GM21576 (cell line): ENCODE measurements around the gene MYH11.
"Not testable (repeated sequence)": the region's sequence is repeated elsewhere in the genome, so short reads cannot be mapped to it uniquely, and the experiment has no call there.

ENCODE experiments used
- ATAC-seq: cut with Tn5 transposase; IDR thresholded peaks from one replicate; pipeline ENCODE4 v1.9.1; 2021; ENCODE audit warnings: mild to moderate bottlenecking, moderate library complexity; ENCODE audit not compliant: unreplicated experiment

MYH11 gene

GRCh38 chr16:15846510-15846909 lies 10.3 kb downstream of the MYH11 start:
- ATAC-seq = no peak

DNA sequence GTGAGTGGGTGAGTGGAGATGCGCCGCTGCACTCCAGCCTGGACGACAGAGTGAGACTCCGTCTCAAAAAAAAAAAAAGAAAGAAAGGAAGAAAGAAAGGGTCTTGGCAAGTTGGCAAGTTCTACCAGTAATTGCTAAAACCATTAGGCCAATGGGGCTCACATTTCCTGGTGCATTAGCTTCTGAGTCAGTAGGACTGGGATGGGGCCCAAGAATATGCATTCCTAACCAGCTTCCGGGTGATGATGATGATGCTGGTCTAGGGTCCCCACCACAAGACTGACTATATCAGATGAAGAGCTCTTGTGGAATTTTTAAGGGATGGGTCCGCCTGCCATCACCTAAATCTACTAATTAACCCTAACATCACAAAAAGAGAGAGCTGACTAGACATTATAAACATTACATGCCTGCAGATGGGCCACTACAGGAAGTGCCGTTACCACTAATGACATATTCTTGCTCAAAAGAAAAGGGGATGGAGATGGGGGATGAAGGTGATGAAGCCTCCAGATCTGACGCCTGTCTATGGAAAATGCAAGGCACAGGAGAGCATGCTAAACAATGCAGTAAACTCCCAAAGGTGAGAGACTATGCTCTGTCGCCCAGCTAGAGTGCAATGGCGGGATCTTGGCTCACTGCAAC lies 13.1 kb downstream of the MYH11 start:
- ATAC-seq = no peak

DNA sequence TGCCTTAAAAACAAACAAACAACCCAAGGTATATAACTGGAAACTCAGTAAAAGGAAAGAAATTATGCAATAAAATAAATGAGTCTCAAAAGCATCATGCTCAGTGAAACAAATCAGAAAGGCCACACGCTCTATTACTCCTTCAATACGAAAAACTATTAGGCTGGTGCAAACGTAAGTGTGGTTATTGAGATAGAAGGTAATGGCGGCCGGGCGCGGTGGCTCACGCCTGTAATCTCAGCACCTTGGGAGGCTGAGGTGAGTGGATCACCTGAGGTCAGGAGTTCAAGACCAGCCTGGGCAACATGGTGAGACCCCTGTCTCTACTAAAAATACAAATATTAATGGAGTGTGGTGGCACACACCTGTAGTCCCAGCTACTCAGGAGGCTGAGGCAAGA lies 17.6 kb downstream of the MYH11 start:
- ATAC-seq = not testable (repeated sequence)

- no peak for ATAC-seq
Measured at GRCh38 chr16:15837761-15838160, 19.1 kb downstream of the MYH11 start.

- no peak for ATAC-seq
Measured at GRCh38 chr16:15836965-15837611, 19.7 kb downstream of the MYH11 start.

GRCh38 chr16:15836074-15836473 lies 20.8 kb downstream of the MYH11 start:
- ATAC-seq = no peak

GRCh38 chr16:15835136-15835878 lies 21.5 kb downstream of the MYH11 start:
- ATAC-seq = no peak

- no peak for ATAC-seq
Measured at GRCh38 chr16:15834502-15834901, 22.3 kb downstream of the MYH11 start.

DNA sequence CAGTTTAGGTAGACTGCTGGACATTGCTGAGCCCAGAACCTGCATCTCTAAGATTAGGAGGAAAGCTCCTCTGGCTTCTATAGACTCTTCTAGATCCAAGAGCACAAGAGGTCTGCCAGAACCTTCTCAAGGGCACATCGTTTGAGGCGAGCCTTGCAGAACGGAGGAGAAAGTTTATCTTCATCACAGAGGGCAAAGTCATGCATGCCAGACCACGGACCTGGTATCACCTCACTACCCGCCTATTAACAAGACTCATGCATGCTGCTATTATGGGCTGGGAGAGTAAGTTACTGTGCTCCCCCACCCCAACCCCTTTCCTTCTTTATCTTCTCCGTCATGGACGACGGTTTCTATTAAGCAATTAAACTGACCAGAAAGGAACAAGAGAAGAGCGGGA lies 23.3 kb downstream of the MYH11 start:
- no peak for ATAC-seq

DNA sequence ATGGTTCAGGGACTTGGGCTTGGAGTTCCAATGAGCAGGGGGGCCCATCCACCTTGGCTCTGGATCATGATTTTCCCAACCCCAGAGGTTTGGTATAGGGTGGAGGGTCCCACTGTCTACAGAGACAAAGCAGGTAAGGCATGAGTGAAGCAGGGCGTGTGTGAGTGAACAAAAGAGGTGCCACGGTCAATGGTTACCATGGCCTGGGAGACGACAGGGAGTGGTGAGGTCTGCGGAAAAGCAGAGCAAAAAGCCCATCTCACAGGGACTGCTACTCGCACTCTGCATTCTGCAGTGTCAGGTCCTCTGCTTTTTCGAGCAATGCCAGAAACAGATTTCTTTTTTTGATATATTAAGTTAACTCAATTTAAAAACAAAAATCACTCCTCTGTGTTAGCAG lies 24.6 kb downstream of the MYH11 start:
- ATAC-seq = no peak

DNA sequence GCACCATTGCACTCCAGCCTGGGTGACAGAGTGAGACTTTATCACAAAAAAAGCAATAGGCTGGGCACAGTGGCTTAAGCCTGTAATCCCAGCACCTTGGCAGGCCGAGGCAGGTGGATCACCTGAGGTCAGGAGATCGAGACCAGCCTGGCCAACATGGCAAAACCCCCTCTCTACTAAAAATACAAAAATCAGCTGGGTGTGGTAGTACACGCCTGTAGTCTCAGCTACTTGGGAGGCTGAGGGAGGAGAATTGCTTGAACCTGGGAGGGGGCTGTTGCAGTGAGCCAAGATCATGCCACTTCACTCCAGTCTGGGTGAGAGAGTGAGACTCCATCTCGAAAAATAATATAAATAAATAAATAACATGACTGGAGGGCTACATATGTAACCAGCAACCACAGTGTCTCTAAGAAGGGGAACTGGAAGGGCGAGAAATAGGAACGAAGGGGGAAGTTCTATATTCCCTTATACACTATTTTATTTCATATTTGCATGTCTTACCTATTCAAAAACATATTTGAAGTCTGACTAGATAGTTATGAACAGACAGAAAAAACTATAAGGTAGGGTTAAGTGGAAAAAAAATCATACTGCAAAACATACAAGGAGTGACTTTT lies 25.9 kb downstream of the MYH11 start:
- ATAC-seq = no peak

- no peak for ATAC-seq
Measured at GRCh38 chr16:15829460-15829859, 27.4 kb downstream of the MYH11 start.

DNA sequence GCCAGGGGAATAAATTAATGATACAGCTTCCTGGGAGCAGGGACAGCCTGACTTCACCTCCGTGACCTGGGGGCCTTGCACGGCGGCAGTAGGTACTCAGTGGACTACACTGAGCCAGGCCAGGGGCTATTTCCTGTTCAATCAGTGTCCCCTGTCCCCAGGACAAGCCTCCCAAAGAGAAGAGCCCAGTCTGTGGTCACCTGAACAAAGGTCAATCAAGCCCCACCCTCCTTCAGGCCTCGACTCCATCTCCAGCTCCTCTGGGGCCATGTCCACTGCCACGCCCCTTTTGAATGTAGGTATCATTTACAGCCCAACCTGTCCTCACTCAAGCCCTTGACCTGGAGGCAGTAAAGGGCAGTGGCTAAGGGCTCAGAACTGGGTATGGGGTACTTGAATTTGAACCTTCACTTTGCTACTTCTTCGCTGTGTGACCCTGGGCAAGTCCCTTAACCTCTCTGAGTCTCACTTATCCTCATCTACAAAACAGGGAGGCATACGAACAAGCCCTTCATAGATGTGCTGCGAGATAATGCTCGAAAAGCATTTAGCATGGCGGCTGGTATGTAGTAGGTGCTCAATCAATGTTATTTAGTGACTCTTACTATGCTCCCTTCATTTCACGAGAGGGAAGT lies 29.0 kb downstream of the MYH11 start:
- no peak for ATAC-seq

DNA sequence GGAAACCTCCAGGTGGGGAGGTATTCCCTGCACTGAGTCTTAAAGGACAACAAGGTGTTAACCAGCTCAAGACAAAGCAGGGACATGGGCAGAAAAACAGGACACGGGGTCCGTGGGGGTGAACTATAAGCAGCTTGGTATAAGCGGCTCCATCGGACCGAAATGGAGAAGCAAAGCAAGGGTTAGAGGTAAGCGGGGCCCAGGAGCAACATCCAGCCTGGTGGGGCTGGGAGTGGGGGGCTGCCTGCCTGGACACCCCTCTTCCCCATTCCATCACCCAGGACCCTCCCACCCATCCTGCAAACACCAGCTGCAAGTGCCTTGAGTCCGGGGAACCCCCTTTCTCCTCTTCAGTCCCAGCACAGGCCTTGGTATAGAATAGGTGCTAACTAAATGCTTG lies 29.5 kb downstream of the MYH11 start:
- ATAC-seq = no peak

DNA sequence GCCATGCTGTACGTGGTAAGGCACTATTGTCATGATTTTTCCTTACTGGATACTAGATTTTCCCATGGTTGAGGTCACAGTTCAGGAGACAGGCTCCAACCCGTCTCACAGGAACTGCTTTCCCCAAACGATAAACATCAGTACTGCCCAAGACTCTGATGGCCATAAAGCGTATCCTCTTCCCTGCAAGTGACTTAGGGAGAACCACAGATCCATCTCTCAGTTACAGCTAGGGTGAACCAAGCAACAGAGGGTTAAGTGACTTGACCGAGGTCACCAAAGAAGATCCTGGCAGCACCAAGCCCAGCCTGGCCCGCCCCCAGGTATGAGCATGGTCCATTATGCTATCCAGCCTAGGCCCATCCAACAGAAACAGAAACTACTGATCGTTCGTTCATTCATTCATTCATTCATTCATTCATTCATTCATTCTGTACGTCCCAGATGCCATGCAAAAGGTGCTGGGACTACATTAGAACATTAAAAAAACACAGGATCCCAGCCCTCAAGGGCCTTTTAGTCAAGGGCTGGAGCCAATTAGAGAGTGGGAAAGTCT lies 31.0 kb downstream of the MYH11 start:
- no peak for ATAC-seq

- no peak for ATAC-seq
Measured at GRCh38 chr16:15822957-15823356, 33.9 kb downstream of the MYH11 start.

DNA sequence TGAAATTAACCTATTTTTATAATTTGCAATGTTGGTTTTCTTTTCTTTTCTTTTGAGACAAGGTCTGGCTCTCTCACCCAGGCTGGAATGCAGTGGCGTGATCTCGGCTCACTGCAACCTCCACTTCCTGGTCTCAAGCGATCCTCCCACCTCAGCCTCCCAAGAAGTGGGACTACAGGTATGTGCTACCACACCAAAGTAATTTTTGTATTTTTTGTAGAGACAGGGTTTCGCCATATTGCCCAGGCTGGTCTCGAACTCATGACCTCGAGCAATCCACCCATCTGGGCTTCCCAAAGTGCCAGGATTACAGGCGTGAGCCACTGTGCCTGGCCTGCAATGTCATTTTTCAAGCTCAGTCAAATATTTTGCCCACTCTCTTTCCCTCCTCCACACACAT lies 36.0 kb downstream of the MYH11 start:
- ATAC-seq = no peak

- ATAC-seq = no peak
Measured at GRCh38 chr16:15819046-15819445, 37.8 kb downstream of the MYH11 start.

GRCh38 chr16:15817446-15817845 lies 39.4 kb downstream of the MYH11 start:
- ATAC-seq = no peak

- no peak for ATAC-seq
Measured at GRCh38 chr16:15816228-15816627, 40.6 kb downstream of the MYH11 start.

DNA sequence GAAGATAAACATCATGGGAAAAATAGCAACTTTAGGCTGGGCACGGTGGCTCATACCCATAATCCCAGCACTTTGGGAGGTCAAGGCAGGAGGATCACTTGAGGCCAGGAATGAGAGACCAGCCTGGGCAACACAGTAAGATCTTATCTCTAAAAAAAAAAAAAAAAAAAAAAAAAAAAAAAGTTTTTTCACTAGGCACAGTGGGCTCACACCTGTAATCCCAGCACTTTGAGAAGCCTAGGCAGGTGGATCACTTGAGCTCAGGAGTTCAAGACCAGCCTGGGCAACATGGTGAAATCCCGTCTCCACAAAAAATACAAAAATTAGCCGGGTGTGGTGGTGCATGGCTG lies 44.5 kb downstream of the MYH11 start:
- ATAC-seq = not testable (repeated sequence)
